HG03039 (cell line): ENCODE measurements around the gene INTS6L.
A peak's percentile ranks its signal among the peaks of the same experiment; 100 is the strongest.

Experiments used
- ATAC-seq: cut with Tn5 transposase; IDR thresholded peaks from one replicate; pipeline ENCODE4 v1.9.1; 2021; ENCODE audit warnings: mild to moderate bottlenecking, moderate library complexity; ENCODE audit not compliant: unreplicated experiment

INTS6L gene

GRCh38 chrX:135520553-135521404 is at the start of gene INTS6L:
Gene INTS6L, plus strand, starts transcription at chrX:135520660. Its CDS starts 333 bp downstream, at chrX:135520993.
- ATAC-seq = peak; percentile 79

- ATAC-seq = no peak
These were observed 44.1 kb upstream of the INTS6L start for GRCh38 chrX:135476378-135476777.

- no peak for ATAC-seq
These were observed 42.9 kb upstream of the INTS6L start for GRCh38 chrX:135477576-135477975.

GRCh38 chrX:135480076-135480475 is 40.4 kb upstream of the INTS6L start:
- ATAC-seq = no peak

- no peak for ATAC-seq
These were observed 38.7 kb upstream of the INTS6L start for GRCh38 chrX:135481696-135482179.

- no peak for ATAC-seq
These were observed 35.7 kb upstream of the INTS6L start for GRCh38 chrX:135484641-135485289.

- peak; percentile 71 for ATAC-seq
These were observed 30.9 kb upstream of the INTS6L start for GRCh38 chrX:135489542-135489941.

GRCh38 chrX:135490979-135491514 is 29.4 kb upstream of the INTS6L start:
- no peak for ATAC-seq

GRCh38 chrX:135494453-135494852 is 26.0 kb upstream of the INTS6L start:
- no peak for ATAC-seq

GRCh38 chrX:135497736-135498135 is 22.7 kb upstream of the INTS6L start:
- no peak for ATAC-seq

GRCh38 chrX:135498236-135498635 is 22.2 kb upstream of the INTS6L start:
- no peak for ATAC-seq

GRCh38 chrX:135505351-135505750 is 15.1 kb upstream of the INTS6L start:
- ATAC-seq = no peak

- no peak for ATAC-seq
These were observed 10.6 kb upstream of the INTS6L start for GRCh38 chrX:135509885-135510284.

GRCh38 chrX:135512508-135513129 is 7.8 kb upstream of the INTS6L start:
- no peak for ATAC-seq

GRCh38 chrX:135513130-135513515 is 7.3 kb upstream of the INTS6L start:
- ATAC-seq = no peak

GRCh38 chrX:135516376-135516775 is 4.1 kb upstream of the INTS6L start:
- ATAC-seq = no peak

GRCh38 chrX:135518161-135518560 is 2.3 kb upstream of the INTS6L start:
- no peak for ATAC-seq

- no peak for ATAC-seq
These were observed 373 bp upstream of the INTS6L start for GRCh38 chrX:135520022-135520552.

- peak; percentile 64 for ATAC-seq
These were observed 1.1 kb downstream of the INTS6L start for GRCh38 chrX:135521405-135522131.

- no peak for ATAC-seq
These were observed 1.7 kb downstream of the INTS6L start for GRCh38 chrX:135522132-135522530.
